ENCODE measurements around the gene BICRAL. TPM values are rescaled to one million over a fixed set of nuclear protein-coding genes. Genes with fewer than 3 reads are reported as not detected.

Gene BICRAL
- total RNA-seq, 1 experiment from 2014 or later, result 9.7 TPM

DNA sequence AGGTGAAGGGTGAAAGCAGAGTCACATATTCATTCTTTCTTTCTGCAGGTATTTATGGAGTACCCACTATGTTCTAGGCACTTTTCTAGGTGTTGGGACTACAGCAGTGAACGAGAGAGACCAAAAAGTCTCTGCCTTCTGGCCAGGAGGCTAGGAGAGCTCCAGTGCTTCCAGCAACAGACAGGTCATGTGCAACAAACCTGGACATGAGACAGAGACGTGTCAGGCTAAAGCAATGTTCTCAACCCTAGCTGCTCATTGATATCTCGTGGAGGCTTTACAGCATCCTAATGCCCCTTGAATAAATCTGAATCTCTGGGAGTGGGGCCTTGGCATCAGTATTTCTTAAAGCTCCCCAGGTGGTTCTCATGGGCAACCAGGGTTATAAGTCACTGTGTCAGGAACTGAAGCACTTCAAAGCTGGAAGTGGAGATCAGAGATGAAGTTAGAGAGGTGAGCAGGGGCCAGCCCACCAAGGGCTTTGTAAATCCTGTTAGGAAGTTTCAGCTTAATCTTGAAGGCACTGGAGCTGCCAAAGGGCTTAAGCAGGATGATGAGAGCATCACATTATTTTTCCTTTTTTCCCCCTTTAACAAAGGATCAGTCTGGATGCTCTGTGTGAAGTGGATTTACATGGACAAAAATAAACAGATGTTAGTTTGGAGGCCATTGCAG is 23.0 kb upstream of the BICRAL start (continued):
- TF ChIP-seq, protein P1, sequence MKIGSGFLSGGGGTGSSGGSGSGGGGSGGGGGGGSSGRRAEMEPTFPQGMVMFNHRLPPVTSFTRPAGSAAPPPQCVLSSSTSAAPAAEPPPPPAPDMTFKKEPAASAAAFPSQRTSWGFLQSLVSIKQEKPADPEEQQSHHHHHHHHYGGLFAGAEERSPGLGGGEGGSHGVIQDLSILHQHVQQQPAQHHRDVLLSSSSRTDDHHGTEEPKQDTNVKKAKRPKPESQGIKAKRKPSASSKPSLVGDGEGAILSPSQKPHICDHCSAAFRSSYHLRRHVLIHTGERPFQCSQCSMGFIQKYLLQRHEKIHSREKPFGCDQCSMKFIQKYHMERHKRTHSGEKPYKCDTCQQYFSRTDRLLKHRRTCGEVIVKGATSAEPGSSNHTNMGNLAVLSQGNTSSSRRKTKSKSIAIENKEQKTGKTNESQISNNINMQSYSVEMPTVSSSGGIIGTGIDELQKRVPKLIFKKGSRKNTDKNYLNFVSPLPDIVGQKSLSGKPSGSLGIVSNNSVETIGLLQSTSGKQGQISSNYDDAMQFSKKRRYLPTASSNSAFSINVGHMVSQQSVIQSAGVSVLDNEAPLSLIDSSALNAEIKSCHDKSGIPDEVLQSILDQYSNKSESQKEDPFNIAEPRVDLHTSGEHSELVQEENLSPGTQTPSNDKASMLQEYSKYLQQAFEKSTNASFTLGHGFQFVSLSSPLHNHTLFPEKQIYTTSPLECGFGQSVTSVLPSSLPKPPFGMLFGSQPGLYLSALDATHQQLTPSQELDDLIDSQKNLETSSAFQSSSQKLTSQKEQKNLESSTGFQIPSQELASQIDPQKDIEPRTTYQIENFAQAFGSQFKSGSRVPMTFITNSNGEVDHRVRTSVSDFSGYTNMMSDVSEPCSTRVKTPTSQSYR (CRISPR knock-in tag; IDR thresholded peaks at IDR 0.05), result no peak
- TF ChIP-seq OVOL2 (CRISPR knock-in tag; IDR thresholded peaks at IDR 0.05; ENCODE audit: borderline replicate concordance), result no peak

DNA sequence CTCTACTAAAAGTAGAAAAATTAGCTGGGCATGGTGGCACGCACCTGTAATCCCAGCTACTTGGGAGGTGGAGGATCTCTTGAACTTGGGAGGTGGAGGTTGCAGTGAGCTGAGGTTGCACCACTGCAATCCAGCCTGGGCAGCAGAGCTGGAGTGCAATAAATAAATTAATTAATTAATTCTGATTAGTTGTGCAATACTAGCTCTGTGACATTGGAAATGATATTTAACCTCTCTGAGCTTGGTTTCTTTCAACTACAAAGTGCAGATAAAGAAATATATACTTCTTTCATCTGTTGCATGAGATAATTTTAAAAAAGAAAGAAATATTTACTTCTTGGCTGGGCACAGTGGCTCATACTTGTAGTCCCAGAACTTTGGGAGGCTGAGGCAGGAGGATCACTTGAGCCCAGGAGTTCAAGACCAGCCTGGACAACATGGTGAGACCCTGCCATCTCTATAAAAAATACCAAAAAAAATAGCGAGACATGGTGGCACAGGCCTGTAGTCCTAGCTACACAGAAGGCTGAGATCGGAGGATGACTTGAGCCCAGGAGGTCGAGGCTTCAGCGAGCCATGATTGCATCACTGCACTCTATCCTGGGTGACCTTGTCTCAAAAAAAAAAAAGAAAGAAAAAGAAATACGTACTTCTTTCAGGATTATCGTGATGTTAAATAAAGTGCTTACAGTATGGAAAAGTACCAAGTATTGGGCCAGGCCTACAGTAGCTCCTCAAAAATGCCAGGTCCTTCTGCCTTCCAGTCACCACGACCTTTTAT is 20.4 kb upstream of the BICRAL start:
- DNase-seq (ENCODE audit: low spot score) (no peak), ATAC-seq (no peak)
- Mint-ChIP-seq H3K27me3 (ENCODE audit: low read depth) (no peaks in the 10 kb centered on the region), H3K36me3 (no peaks in the 10 kb centered on the region; the same call in 1 of the 2 replicates), H3K27ac (no peak overlapping the region), H3K4me1 (peaks cover 32% of the 10 kb centered on the region), H3K9me3 (no peaks in the 10 kb centered on the region), H3K4me3 (no peak overlapping the region)
- ChIA-PET CTCF (interaction anchor here (0.6 to 1.2 kb wide), 3 partner anchors 9 to 63 kb away, joined by 3 read pairs; no protein-coding TSS in a partner anchor), POLR2A (interaction anchor here (0.6 to 1.1 kb wide), 2 partner anchors 8 to 15 kb away, joined by 3 to 11 read pairs; partner anchors contain the start of gene TBCC)
- TF ChIP-seq, protein P2, sequence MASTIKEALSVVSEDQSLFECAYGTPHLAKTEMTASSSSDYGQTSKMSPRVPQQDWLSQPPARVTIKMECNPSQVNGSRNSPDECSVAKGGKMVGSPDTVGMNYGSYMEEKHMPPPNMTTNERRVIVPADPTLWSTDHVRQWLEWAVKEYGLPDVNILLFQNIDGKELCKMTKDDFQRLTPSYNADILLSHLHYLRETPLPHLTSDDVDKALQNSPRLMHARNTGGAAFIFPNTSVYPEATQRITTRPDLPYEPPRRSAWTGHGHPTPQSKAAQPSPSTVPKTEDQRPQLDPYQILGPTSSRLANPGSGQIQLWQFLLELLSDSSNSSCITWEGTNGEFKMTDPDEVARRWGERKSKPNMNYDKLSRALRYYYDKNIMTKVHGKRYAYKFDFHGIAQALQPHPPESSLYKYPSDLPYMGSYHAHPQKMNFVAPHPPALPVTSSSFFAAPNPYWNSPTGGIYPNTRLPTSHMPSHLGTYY (CRISPR knock-in tag; IDR thresholded peaks at IDR 0.05), result no peak
- TF ChIP-seq ZNF219 (CRISPR knock-in tag; IDR thresholded peaks at IDR 0.05; ENCODE audit: borderline replicate concordance), result no peak

DNA sequence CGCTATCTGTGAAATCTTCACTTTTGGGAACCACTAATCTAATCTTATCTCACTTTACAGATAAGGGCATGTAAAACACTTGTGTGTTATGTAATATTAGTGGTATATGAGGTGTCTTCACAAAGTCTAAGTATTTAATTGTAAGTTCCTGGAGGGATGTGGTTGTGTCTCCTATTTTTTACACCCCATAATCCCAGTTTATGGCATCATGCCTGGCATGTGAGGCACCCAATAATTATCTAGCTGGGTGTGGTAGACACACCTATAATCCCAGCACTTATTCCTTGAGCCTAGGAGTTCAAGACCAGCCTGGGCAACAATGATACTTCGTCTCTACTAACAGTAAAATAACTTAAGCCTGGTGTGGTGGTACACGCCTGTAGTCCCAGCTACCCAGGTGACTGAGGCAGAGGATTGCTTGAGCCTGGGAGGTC is 19.4 kb upstream of the BICRAL start:
- ChIA-PET POLR2A (no interaction called here), CTCF (interaction anchor here (0.6 kb wide), 1 partner anchor 112 kb away, joined by 3 read pairs; no protein-coding TSS in a partner anchor)
- H3K4me3 Mint-ChIP-seq, result no peak overlapping the region
- peaks cover 25% of the 10 kb centered on the region for H3K4me1 Mint-ChIP-seq
- H3K36me3 Mint-ChIP-seq, result no peaks in the 10 kb centered on the region; the same call in 1 of the 2 replicates
- H3K27me3 Mint-ChIP-seq (ENCODE audit: low read depth), result no peaks in the 10 kb centered on the region
- DNase-seq (ENCODE audit: low spot score) (no peak), ATAC-seq (no peak)
- no peak overlapping the region for H3K27ac Mint-ChIP-seq
- no peaks in the 10 kb centered on the region for H3K9me3 Mint-ChIP-seq
- TF ChIP-seq, protein P3, sequence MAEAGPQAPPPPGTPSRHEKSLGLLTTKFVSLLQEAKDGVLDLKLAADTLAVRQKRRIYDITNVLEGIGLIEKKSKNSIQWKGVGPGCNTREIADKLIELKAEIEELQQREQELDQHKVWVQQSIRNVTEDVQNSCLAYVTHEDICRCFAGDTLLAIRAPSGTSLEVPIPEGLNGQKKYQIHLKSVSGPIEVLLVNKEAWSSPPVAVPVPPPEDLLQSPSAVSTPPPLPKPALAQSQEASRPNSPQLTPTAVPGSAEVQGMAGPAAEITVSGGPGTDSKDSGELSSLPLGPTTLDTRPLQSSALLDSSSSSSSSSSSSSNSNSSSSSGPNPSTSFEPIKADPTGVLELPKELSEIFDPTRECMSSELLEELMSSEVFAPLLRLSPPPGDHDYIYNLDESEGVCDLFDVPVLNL (CRISPR knock-in tag; IDR thresholded peaks at IDR 0.05; ENCODE audit: borderline replicate concordance, low read depth), result no peak
- no peak for TF ChIP-seq EMX1 (CRISPR knock-in tag; IDR thresholded peaks at IDR 0.05)
- TF ChIP-seq, protein P4, sequence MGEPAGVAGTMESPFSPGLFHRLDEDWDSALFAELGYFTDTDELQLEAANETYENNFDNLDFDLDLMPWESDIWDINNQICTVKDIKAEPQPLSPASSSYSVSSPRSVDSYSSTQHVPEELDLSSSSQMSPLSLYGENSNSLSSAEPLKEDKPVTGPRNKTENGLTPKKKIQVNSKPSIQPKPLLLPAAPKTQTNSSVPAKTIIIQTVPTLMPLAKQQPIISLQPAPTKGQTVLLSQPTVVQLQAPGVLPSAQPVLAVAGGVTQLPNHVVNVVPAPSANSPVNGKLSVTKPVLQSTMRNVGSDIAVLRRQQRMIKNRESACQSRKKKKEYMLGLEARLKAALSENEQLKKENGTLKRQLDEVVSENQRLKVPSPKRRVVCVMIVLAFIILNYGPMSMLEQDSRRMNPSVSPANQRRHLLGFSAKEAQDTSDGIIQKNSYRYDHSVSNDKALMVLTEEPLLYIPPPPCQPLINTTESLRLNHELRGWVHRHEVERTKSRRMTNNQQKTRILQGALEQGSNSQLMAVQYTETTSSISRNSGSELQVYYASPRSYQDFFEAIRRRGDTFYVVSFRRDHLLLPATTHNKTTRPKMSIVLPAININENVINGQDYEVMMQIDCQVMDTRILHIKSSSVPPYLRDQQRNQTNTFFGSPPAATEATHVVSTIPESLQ (CRISPR knock-in tag; IDR thresholded peaks at IDR 0.05), result no peak
- no peak for TF ChIP-seq CREM (CRISPR knock-in tag; IDR thresholded peaks at IDR 0.05)
- TF ChIP-seq TEAD4 (CRISPR knock-in tag; IDR thresholded peaks at IDR 0.05), result no peak
- no peak for TF ChIP-seq ELF4 (CRISPR knock-in tag; IDR thresholded peaks at IDR 0.05; ENCODE audit: low read depth)
- no peak for TF ChIP-seq ZNF219 (CRISPR knock-in tag; IDR thresholded peaks at IDR 0.05; ENCODE audit: borderline replicate concordance)
- TF ChIP-seq SMAD4 (CRISPR knock-in tag; IDR thresholded peaks at IDR 0.05), result no peak
- no peak for TF ChIP-seq ZNF232 (CRISPR knock-in tag; IDR thresholded peaks at IDR 0.05)
- no peak for TF ChIP-seq NFATC4 (CRISPR knock-in tag; IDR thresholded peaks at IDR 0.05)
- TF ChIP-seq, protein P5, sequence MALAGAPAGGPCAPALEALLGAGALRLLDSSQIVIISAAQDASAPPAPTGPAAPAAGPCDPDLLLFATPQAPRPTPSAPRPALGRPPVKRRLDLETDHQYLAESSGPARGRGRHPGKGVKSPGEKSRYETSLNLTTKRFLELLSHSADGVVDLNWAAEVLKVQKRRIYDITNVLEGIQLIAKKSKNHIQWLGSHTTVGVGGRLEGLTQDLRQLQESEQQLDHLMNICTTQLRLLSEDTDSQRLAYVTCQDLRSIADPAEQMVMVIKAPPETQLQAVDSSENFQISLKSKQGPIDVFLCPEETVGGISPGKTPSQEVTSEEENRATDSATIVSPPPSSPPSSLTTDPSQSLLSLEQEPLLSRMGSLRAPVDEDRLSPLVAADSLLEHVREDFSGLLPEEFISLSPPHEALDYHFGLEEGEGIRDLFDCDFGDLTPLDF (CRISPR knock-in tag; IDR thresholded peaks at IDR 0.05), result no peak
- TF ChIP-seq KAT7 (CRISPR knock-in tag; IDR thresholded peaks at IDR 0.05; ENCODE audit: borderline replicate concordance), result no peak
- TF ChIP-seq, protein P6, sequence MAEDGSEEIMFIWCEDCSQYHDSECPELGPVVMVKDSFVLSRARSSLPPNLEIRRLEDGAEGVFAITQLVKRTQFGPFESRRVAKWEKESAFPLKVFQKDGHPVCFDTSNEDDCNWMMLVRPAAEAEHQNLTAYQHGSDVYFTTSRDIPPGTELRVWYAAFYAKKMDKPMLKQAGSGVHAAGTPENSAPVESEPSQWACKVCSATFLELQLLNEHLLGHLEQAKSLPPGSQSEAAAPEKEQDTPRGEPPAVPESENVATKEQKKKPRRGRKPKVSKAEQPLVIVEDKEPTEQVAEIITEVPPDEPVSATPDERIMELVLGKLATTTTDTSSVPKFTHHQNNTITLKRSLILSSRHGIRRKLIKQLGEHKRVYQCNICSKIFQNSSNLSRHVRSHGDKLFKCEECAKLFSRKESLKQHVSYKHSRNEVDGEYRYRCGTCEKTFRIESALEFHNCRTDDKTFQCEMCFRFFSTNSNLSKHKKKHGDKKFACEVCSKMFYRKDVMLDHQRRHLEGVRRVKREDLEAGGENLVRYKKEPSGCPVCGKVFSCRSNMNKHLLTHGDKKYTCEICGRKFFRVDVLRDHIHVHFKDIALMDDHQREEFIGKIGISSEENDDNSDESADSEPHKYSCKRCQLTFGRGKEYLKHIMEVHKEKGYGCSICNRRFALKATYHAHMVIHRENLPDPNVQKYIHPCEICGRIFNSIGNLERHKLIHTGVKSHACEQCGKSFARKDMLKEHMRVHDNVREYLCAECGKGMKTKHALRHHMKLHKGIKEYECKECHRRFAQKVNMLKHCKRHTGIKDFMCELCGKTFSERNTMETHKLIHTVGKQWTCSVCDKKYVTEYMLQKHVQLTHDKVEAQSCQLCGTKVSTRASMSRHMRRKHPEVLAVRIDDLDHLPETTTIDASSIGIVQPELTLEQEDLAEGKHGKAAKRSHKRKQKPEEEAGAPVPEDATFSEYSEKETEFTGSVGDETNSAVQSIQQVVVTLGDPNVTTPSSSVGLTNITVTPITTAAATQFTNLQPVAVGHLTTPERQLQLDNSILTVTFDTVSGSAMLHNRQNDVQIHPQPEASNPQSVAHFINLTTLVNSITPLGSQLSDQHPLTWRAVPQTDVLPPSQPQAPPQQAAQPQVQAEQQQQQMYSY (CRISPR knock-in tag; IDR thresholded peaks at IDR 0.05), result no peak

All from WTC11 (cell line).